Astrocyte of the cerebellum (primary cell): ENCODE measurements around the gene SLCO1A2.
"Not testable (repeated sequence)": the region's sequence is repeated elsewhere in the genome, so short reads cannot be mapped to it uniquely, and the experiment has no call there.

ENCODE experiments used
- DNase-seq: peaks from one replicate; pipeline ENCODE4 v3.0.0-alpha.2; 2011; ENCODE audit warnings: low read depth
- H3K4me3 ChIP-seq: 2 replicates; pipeline ENCODE4 v1.5.1; 2011; ENCODE audit warnings: mild to moderate bottlenecking, low read depth, low read length, moderate library complexity
- in situ Hi-C: cut with HindIII; loops from 2 replicates; pipeline ENCODE4 v1.10.0; 2017; ENCODE audit warnings: low sequenced_read_pairs
- TF ChIP-seq, protein P1 (sequence below): IDR thresholded peaks from 2 replicates; pipeline ENCODE4 v1.5.1; 2012; ENCODE audit warnings: low read length, low read depth, moderate library complexity, mild to moderate bottlenecking; ENCODE audit errors: missing control alignments

SLCO1A2 gene

DNA sequence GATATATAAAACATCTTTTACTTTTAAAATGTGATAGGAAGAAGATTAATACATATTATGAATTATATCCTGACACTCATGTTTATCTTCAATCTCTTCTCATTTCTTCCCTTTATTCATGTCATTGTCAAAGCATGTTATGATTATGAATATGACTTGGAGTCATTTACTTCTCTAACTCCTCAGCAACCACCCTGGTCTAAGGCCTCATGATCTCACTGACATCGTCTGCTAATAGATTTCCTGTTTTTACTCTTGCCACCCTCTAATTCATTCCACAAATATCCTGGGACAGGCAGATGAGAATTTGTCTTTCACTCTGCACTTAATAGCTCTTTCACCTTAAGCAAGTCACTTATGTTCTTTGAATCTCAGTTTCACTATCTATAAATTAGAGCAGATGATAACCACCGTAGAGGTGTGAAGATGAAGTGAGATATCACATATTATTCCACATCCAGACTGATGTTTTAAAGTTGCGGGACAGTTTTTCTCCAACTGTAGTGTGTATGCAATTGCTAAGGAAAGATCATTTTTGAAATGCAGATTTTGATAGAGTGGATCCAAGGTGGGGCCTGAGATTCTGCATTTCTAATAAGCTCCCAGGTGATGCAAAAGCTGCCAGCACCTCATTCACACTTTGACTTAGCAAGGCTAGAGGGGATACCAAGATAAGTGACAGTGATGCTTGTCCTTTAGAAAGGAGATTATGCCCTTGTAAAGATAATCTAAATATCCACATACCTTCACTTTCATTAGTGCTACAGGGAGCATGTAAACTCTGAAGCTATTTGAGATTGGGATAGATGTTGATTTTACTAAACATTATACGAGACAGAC is 34.6 kb upstream of the SLCO1A2 start:
- in situ Hi-C loops: no loop called here
- no peak overlapping the region for H3K4me3 ChIP-seq
- no peak for DNase-seq
- TF ChIP-seq, protein P1, sequence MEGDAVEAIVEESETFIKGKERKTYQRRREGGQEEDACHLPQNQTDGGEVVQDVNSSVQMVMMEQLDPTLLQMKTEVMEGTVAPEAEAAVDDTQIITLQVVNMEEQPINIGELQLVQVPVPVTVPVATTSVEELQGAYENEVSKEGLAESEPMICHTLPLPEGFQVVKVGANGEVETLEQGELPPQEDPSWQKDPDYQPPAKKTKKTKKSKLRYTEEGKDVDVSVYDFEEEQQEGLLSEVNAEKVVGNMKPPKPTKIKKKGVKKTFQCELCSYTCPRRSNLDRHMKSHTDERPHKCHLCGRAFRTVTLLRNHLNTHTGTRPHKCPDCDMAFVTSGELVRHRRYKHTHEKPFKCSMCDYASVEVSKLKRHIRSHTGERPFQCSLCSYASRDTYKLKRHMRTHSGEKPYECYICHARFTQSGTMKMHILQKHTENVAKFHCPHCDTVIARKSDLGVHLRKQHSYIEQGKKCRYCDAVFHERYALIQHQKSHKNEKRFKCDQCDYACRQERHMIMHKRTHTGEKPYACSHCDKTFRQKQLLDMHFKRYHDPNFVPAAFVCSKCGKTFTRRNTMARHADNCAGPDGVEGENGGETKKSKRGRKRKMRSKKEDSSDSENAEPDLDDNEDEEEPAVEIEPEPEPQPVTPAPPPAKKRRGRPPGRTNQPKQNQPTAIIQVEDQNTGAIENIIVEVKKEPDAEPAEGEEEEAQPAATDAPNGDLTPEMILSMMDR: no peak

DNA sequence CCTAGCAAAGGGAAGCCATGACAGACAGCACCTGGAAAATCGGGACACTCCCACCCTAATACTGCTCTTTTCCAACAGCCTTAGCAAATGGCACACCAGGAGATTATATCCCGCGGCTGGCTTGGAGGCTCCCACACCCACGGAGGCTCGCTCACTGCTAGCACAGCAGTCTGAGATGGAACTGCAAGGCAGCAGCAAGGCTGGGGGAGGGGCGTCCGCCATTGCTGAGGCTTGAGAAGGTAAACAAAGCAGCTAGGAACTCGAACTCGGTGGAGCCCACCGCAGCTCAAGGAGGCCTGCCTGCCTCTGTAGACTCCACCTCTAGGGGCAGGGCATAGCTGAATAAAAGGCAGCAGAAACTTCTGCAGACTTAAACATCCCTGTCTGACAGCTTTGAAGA is 25.9 kb upstream of the SLCO1A2 start:
- in situ Hi-C loops, DNase-seq, H3K4me3 ChIP-seq: not testable (repeated sequence)

DNA sequence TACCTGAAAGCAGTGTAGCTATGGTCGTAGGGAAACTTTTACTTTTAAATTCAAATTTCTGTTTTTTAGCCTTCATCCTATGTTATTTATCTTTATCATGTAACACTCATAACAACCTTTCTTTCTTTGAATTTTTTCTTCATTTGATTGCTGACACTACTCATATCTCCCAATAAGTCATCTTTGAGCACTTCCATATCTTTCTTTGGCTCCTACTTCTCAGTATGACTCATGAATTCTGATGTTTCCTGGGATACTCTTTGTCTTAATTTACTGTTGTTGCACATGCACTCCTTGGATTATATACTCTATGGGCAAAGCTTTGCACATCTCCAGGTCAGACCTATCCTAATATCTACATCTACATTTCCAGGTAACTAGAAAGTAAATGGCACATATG is 19.9 kb upstream of the SLCO1A2 start:
- in situ Hi-C loops: no loop called here
- no peak for DNase-seq
- TF ChIP-seq, protein P1: no peak
- no peak overlapping the region for H3K4me3 ChIP-seq

DNA sequence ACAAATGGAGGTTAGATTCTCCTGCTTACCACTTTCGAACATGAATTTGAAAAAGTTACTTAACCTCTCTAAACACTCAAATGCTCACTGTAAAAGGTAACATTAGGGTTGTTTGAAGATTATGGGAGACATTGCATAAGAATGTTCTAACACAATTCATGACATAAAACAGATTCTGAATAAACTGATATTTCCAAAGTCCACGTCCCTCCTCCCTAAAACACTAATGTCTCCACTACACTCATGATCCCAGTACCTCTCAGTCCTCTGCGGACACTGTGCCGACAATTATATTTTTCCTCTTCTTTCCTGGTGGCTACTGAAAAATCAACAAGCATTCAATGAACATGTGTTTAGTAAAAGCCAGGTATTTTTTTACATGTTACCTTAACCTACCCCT is 19.2 kb upstream of the SLCO1A2 start:
- H3K4me3 ChIP-seq: no peak overlapping the region
- TF ChIP-seq, protein P1: no peak
- in situ Hi-C loops: no loop called here
- DNase-seq: no peak

DNA sequence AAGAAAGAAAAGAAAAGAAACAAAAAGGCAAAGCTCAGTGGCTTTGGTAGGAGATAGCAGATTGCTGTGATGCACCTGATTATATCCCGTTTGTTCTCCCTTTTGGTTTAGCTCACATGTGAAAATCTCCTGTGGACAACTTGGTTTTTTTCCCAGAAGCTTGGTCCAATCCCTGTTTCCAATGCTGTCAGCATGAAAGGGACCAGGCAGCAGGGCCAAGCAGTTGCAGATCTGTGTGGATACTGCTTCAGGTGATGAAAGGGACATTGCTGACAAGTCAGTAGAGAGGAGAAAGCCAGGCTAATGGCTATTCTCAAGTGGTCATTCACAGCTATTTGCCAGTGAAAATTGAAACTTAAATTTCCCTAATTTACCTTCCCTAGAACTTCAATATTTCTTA is 18.8 kb upstream of the SLCO1A2 start:
- in situ Hi-C loops: no loop called here
- DNase-seq: no peak
- H3K4me3 ChIP-seq: no peak overlapping the region
- TF ChIP-seq, protein P1: no peak

DNA sequence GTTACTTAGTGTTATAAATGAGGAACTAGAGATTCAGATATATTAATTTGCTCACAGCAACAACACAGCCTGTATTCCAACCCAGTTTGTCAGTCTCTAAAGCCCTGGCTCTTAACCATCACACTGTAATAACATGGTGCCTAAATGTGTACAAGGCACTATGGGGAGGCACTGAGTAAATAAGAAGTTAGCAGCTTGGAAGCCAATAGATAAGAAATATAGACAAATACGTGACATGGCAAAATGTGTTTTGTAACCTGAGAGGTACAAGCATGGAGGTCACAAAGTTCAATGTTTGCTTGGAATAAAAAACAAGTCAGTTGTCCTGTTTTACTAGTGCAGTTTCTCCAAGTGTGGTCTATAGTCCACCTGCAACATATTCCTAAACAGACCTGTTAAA is 16.3 kb upstream of the SLCO1A2 start:
- H3K4me3 ChIP-seq: no peak overlapping the region
- no peak for DNase-seq
- in situ Hi-C loops: no loop called here
- TF ChIP-seq, protein P1: no peak

DNA sequence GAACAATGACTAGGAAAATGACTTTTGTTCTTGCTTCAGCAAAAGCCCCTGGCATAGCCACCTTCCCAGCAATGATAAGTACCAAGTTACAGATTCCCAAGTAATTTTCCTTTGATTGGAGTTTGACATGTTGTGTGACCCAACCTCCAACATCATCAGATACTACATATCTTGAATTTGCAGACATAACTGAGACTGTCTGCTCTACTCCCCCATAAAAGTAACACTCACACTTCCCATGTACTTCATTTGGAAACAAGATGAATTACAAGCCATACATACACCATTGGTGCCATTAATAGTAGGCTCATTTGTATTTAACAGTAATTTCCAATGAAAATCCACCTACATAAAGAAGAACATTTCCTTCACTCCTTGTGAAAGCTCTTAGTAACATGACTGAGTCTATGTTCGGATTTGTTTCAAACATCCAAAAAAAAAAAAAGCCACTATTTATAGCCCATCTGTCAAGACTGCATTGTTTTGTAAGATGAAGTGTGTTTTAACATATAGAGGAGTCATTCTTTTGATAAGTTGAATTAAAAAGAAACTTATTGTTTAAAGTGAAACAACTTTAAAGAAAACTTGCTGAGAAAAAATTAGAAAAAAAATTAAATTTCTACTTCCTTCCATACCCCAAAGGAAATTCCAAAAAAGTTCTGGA is 12.0 kb upstream of the SLCO1A2 start:
- TF ChIP-seq, protein P1: no peak
- in situ Hi-C loops: no loop called here
- H3K4me3 ChIP-seq: no peak overlapping the region
- no peak for DNase-seq
